ENCODE measurements around the gene RBM26.

RBM26 gene

GRCh38 chr13:79341202-79341601, 64.9 kb downstream of the RBM26 start:
- no peak for TF ChIP-seq CTCF (IDR thresholded peaks at IDR 0.05; ENCODE audit: unreplicated experiment in 3 of 3)
- Mint-ChIP-seq H3K27me3 (ENCODE audit: low read depth) (no peaks in the 10 kb centered on the region), H3K9me3 (no peaks in the 10 kb centered on the region), H3K36me3 (ENCODE audit: low read depth) (peaks cover 68% of the 10 kb centered on the region), H3K27ac (no peak overlapping the region), H3K4me3 (no peak overlapping the region), H3K4me1 (no peaks in the 10 kb centered on the region)

GRCh38 chr13:79340490-79340889, 65.6 kb downstream of the RBM26 start:
- H3K9me3 Mint-ChIP-seq = no peaks in the 10 kb centered on the region
- H3K36me3 Mint-ChIP-seq (ENCODE audit: low read depth) = peaks cover 74% of the 10 kb centered on the region
- no peak overlapping the region for H3K27ac Mint-ChIP-seq
- no peak for TF ChIP-seq CTCF (IDR thresholded peaks at IDR 0.05; ENCODE audit: unreplicated experiment in 3 of 3)
- H3K4me3 Mint-ChIP-seq = no peak overlapping the region
- H3K27me3 Mint-ChIP-seq (ENCODE audit: low read depth) = no peaks in the 10 kb centered on the region
- no peaks in the 10 kb centered on the region for H3K4me1 Mint-ChIP-seq

- peaks cover 76% of the 10 kb centered on the region for H3K36me3 Mint-ChIP-seq (ENCODE audit: low read depth)
- H3K4me3 Mint-ChIP-seq = no peak overlapping the region
- no peaks in the 10 kb centered on the region for H3K27me3 Mint-ChIP-seq (ENCODE audit: low read depth)
- H3K4me1 Mint-ChIP-seq = no peaks in the 10 kb centered on the region
- no peak overlapping the region for H3K27ac Mint-ChIP-seq
- TF ChIP-seq CTCF (IDR thresholded peaks at IDR 0.05; ENCODE audit: unreplicated experiment in 3 of 3) = no peak
- H3K9me3 Mint-ChIP-seq = no peaks in the 10 kb centered on the region
Measured at GRCh38 chr13:79338343-79338742, 67.7 kb downstream of the RBM26 start.

- Mint-ChIP-seq H3K27me3 (ENCODE audit: low read depth) (no peaks in the 10 kb centered on the region), H3K4me1 (no peaks in the 10 kb centered on the region)
- TF ChIP-seq CTCF (IDR thresholded peaks at IDR 0.05; ENCODE audit: unreplicated experiment in 3 of 3) = no peak
Measured at GRCh38 chr13:79336966-79337365, 69.1 kb downstream of the RBM26 start.

GRCh38 chr13:79328510-79328909, 77.5 kb downstream of the RBM26 start:
- H3K27ac Mint-ChIP-seq = no peak overlapping the region
- H3K27me3 Mint-ChIP-seq (ENCODE audit: low read depth) = no peaks in the 10 kb centered on the region
- TF ChIP-seq CTCF (IDR thresholded peaks at IDR 0.05; ENCODE audit: unreplicated experiment in 3 of 3) = no peak
- H3K36me3 Mint-ChIP-seq (ENCODE audit: low read depth) = peaks cover 46% of the 10 kb centered on the region
- H3K9me3 Mint-ChIP-seq = no peaks in the 10 kb centered on the region
- no peaks in the 10 kb centered on the region for H3K4me1 Mint-ChIP-seq
- no peak overlapping the region for H3K4me3 Mint-ChIP-seq

More at GRCh38 chr13:79336966-79337365, 69.1 kb downstream of the RBM26 start:
- Mint-ChIP-seq H3K4me3 (no peak overlapping the region), H3K27ac (no peak overlapping the region), H3K9me3 (no peaks in the 10 kb centered on the region), H3K36me3 (ENCODE audit: low read depth) (peaks cover 79% of the 10 kb centered on the region)

- Mint-ChIP-seq H3K36me3 (ENCODE audit: low read depth) (peaks cover 48% of the 10 kb centered on the region), H3K9me3 (no peaks in the 10 kb centered on the region), H3K27me3 (ENCODE audit: low read depth) (no peaks in the 10 kb centered on the region), H3K4me1 (no peaks in the 10 kb centered on the region), H3K27ac (no peak overlapping the region), H3K4me3 (no peak overlapping the region)
- no peak for TF ChIP-seq CTCF (IDR thresholded peaks at IDR 0.05; ENCODE audit: unreplicated experiment in 3 of 3)
Measured at GRCh38 chr13:79320433-79320832, 85.6 kb downstream of the RBM26 start.

All from nephron (organoid).